Right lobe of liver (tissue), 4 donors: ENCODE measurements around the gene GYG1.

Experiments
- CTCF ChIP-seq, 4 donors: fragments of 200-600 bp in 3 of 4; fragments of 450-650 bp in 1 of 4; IDR thresholded peaks; one replicate each; pipeline versions ENCODE4 v1.5.1 to v1.8.0; 2016 to 2022; ENCODE audit warnings: antibody characterized with exemption in 4 of 4, mild to moderate bottlenecking in 2 of 4
- POLR2A ChIP-seq: fragments of 450-650 bp; IDR thresholded peaks from one replicate; pipeline ENCODE4 v1.6.1; 2017; ENCODE audit warnings: antibody characterized with exemption, mild to moderate bottlenecking
- donor health status: DM: no; HTN: no; CAD: no.
- donor health status: DM: no; HTN: no; CAD: no.
- donor health status: DM: no; HTN: yes; CAD: no.

- no peak for TF ChIP-seq CTCF (IDR thresholded peaks at IDR 0.05)
- TF ChIP-seq POLR2A = no peak
Observed at GRCh38 chr3:148975696-148976095, 15.6 kb upstream of the GYG1 start.
